Epithelial cell of proximal tubule (primary cell): ENCODE data around the gene PGA4. TPM values are rescaled to one million over a fixed set of nuclear protein-coding genes. Genes with fewer than 3 reads are reported as not detected.
"Not testable (repeated sequence)": the region's sequence is repeated elsewhere in the genome, so short reads cannot be mapped to it uniquely, and the experiment has no call there.

Experiments
- DNase-seq: peaks from one replicate; pipeline ENCODE4 v3.0.0-alpha.2; 2011; ENCODE audit warnings: low read depth
- H3K4me3 ChIP-seq: 2 replicates; pipeline ENCODE4 v1.5.1; 2011; ENCODE audit warnings: low read depth, mild to moderate bottlenecking, low read length
- total RNA-seq: library from RNA; depleted of rRNA; stranded (reverse); fragments of >200 nt; gene quantifications from 2 replicates; pipeline ENCODE4 v1.2.3, GENCODE V29; 2015
- TF ChIP-seq, protein P1 (sequence below): conservative IDR thresholded peaks from 2 replicates; pipeline ENCODE4 v1.5.1; 2012; ENCODE audit warnings: low read depth, mild to moderate bottlenecking, low read length

Gene PGA4
- total RNA-seq = not detected in 2 replicates

DNA sequence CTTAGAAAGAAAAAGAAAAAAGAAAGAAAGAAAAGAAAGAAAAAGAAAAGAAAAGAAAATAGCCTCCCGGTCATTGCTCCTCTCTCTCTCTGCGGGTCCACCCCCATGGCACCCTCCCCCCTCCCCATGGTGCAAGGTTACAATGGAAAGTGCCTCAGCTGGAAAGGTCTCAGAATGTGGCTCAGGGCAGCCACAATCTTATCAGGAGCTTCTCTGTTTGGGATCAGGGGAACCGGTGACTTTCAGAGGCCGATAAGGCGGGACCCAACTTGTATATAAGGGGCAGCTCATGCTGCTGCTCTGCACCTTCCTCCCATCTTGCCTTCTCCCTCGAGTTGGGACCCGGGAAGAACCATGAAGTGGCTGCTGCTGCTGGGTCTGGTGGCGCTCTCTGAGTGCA, at the start of gene PGA4:
Gene PGA4 (plus strand): TSS at position 301 of the 400 bp plus-strand sequence. CDS start 54 bp downstream, at position 355.
- not testable (repeated sequence) for H3K4me3 ChIP-seq, DNase-seq

DNA sequence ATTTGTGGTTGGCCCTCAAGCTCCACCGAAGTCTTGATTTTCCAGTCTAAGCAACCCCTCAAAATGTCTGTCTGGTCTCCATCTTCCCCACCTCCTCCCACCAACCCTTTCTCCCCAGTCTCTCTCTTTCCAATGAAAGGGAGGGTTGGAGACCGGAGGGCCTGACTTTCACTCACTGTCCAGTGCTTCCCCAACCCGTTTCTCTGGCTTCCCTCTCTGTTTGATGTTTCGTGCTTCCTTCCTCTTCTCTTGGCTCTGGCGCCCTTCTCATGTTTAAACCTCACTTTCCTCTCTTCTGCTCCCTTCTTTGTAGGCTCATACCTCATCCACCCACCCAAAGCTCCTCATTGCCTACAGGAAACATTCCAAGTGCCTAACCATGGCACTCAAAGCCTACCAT, 49.8 kb upstream of the PGA4 start:
- no peak for DNase-seq
- no peak overlapping the region for H3K4me3 ChIP-seq

GRCh38 chr11:61172888-61173287, 49.3 kb upstream of the PGA4 start:
- H3K4me3 ChIP-seq = no peak overlapping the region
- DNase-seq = no peak
- TF ChIP-seq, protein P1, sequence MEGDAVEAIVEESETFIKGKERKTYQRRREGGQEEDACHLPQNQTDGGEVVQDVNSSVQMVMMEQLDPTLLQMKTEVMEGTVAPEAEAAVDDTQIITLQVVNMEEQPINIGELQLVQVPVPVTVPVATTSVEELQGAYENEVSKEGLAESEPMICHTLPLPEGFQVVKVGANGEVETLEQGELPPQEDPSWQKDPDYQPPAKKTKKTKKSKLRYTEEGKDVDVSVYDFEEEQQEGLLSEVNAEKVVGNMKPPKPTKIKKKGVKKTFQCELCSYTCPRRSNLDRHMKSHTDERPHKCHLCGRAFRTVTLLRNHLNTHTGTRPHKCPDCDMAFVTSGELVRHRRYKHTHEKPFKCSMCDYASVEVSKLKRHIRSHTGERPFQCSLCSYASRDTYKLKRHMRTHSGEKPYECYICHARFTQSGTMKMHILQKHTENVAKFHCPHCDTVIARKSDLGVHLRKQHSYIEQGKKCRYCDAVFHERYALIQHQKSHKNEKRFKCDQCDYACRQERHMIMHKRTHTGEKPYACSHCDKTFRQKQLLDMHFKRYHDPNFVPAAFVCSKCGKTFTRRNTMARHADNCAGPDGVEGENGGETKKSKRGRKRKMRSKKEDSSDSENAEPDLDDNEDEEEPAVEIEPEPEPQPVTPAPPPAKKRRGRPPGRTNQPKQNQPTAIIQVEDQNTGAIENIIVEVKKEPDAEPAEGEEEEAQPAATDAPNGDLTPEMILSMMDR = no peak

More for the DNA sequence above, 49.8 kb upstream of the PGA4 start:
- TF ChIP-seq, protein P1 = no peak

GRCh38 chr11:61173456-61173855, 48.7 kb upstream of the PGA4 start:
- no peak for DNase-seq
- no peak overlapping the region for H3K4me3 ChIP-seq
- TF ChIP-seq, protein P1 = peak; percentile 29

GRCh38 chr11:61174273-61174672, 47.9 kb upstream of the PGA4 start:
- DNase-seq = no peak
- no peak overlapping the region for H3K4me3 ChIP-seq
- TF ChIP-seq, protein P1 = no peak

DNA sequence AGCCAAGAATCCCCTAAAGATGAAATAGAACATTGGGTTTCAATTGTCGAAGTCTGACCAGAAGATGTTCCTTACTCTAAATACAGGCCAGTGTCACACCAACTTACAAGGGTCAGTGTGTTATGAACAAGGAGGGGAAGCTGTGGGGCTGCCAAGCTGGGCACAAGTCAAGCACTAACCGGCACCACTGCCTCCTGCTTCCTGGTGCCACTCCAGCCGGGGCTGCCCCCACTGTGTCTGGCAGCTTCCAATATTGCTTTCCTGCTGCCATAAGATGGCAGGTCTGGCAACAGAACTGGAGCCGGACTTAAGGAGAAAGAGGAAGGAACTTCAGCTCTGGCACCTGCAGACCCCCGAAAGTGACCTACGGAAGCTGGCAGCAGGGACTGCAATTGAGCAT, 47.2 kb upstream of the PGA4 start:
- no peak for DNase-seq
- TF ChIP-seq, protein P1 = no peak
- no peak overlapping the region for H3K4me3 ChIP-seq

DNA sequence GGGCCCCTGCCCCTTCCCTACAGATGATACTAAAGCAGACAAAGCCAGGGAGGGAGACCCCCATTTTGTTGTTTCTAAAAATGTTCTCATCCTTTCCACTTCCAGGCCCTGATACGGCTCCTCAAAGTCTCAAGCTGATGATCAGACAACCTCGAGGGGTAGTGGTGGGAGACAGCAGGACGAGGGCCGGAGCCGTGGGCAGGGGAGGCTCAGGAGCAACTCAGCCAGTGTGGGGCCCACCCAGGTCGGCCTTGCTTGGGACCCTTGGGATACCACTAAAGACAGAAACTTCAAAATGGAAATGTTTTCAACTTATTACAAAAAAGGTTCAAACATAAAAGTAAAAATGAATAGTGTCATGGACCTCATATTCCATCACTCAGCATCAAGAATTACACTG, 45.7 kb upstream of the PGA4 start:
- DNase-seq = no peak
- TF ChIP-seq, protein P1 = no peak
- no peak overlapping the region for H3K4me3 ChIP-seq

DNA sequence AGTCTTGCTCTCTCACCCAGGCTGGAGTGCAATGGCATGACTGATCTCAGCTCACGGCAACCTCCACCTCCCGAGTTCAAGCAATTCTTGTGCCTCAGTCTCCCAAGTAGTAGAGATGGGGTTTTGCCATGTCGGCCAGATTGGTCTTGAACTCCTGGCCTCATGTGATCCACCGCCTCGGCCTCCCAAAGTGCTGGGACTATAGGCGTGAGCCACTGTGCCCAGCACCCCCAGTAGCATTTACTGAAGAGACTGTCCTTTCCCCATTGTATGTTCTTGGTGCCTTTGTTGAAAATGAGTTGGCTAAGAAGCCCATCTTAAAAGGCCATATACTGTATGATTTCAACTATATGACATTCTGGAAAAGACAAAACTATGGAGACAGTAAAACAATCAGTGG, 41.9 kb upstream of the PGA4 start:
- not testable (repeated sequence) for DNase-seq

More for the DNA sequence above, 41.9 kb upstream of the PGA4 start:
- not testable (repeated sequence) for H3K4me3 ChIP-seq
